Psoas muscle (tissue), 8 donors: ENCODE data around the gene CACNA1B. TPM values are rescaled to one million over a fixed set of nuclear protein-coding genes. Genes with fewer than 3 reads are reported as not detected.

Experiments
- ATAC-seq, 4 donors: fragments of 200-7000 bp; cut with Tn5 transposase; one replicate each; pipeline ENCODE4 v1.9.1; 2020; ENCODE audit warnings: moderate library complexity in 3 of 4, mild to moderate bottlenecking in 2 of 4
- DNase-seq, 2 donors: peaks; one replicate each; pipeline ENCODE4 v3.0.0-alpha.2; 2020
- H3K27ac ChIP-seq: fragments of 200-600 bp; one replicate; pipeline ENCODE4 v1.8.0; 2022
- H3K27me3 ChIP-seq, 3 donors: fragments of 200-600 bp in 1 of 3; one replicate each; pipeline versions ENCODE4 v1.6.1 to v1.8.0; 2013 to 2022; ENCODE audit warnings: low read length in 2 of 3, mild to moderate bottlenecking in 2 of 3, moderate library complexity in 1 of 3; ENCODE audit not compliant: insufficient read depth in 3 of 3
- H3K36me3 ChIP-seq, 2 donors: fragments of 200-600 bp in 1 of 2; one replicate each; pipeline versions ENCODE4 v1.6.1 to v1.8.0; 2013 to 2022; ENCODE audit warnings: low read depth in 1 of 2, mild to moderate bottlenecking in 1 of 2, moderate library complexity in 1 of 2; ENCODE audit not compliant: insufficient read depth in 1 of 2
- H3K4me1 ChIP-seq: fragments of 200-600 bp; one replicate; pipeline ENCODE4 v1.8.0; 2022
- H3K4me3 ChIP-seq: fragments of 200-600 bp; one replicate; pipeline ENCODE4 v1.8.0; 2022; ENCODE audit warnings: mild to moderate bottlenecking
- H3K9me3 ChIP-seq: fragments of 200-600 bp; one replicate; pipeline ENCODE4 v1.8.0; 2022
- CTCF ChIP-seq: fragments of 200-600 bp; IDR thresholded peaks from one replicate; pipeline ENCODE4 v1.8.0; 2022; ENCODE audit warnings: antibody characterized with exemption
- WGBS, 3 donors: extraction: QIAGEN DNeasy Blood & Tissue Kit; methylation state at CpG; one replicate each; pipeline versions ENCODE4 v1.1.6 to v1.1.7; 2013; 5-methylcytosine and 5-hydroxymethylcytosine counted together
- intact Hi-C, 2 donors: fragments of 100-400 bp; cut with DNase I; formaldehyde crosslinking; loops; one replicate each; pipeline versions ENCODE4 v1.11.0 to v1.14.2; 2022
- polyA plus RNA-seq, 3 donors: library from polyadenylated mRNA; stranded (reverse); fragments of 200-250 nt; gene quantifications; one replicate each; pipeline ENCODE4 v1.2.3, GENCODE V29; 2013
- total RNA-seq, 4 donors: library from RNA; stranded (reverse); fragmentation: NEBNext Ultra II Directional in 2 of 4; extraction: Animal tissue kit (Norgen Biotek cat#: 25700) in 2 of 4; gene quantifications; one replicate each; pipeline versions ENCODE4 v1.2.1 to v1.2.4, GENCODE V29; 2021 to 2023
- donor health status: healthy with polysubstance abuse.
- donor health status: DM: no; HTN: no; CAD: no; lungs with moderate emphysema.
- donor health status: Bipolar disorder and iron deficiency.
- donor health status: healthy.
- donor health status: DM: yes; HTN: yes; CAD: no.
- donor health status: DM: no; HTN: no; CAD: no.
- donor health status: DM: no; HTN: no; CAD: no.
- donor health status: DM: yes; HTN: yes; CAD: no.

CACNA1B gene
- total and polyA plus RNA-seq, 7 donors, result 0.01 to 0.02 TPM; not detected in 5

GRCh38 chr9:137843355-137843754, 34.2 kb upstream of the CACNA1B start:
- no peak overlapping the region for H3K4me3 ChIP-seq
- no peaks in the 10 kb centered on the region for H3K4me1 ChIP-seq
- H3K27ac ChIP-seq, result no peak overlapping the region
- DNase-seq (no peak), ATAC-seq (no peak)
- intact Hi-C loops, result no loop called here
- no peaks in the 10 kb centered on the region for H3K9me3 ChIP-seq
- H3K36me3 ChIP-seq, result no peaks in the 10 kb centered on the region
- WGBS, 3 donors, result 90 to 91% (median 91%) methylated on average over 9 of the region's 9 CpGs
- H3K27me3 ChIP-seq, result no peaks in the 10 kb centered on the region
- TF ChIP-seq CTCF, result no peak

- Histone ChIP-seq H3K36me3 (no peaks in the 10 kb centered on the region), H3K4me3 (no peak overlapping the region), H3K4me1 (no peaks in the 10 kb centered on the region), H3K27me3 (no peaks in the 10 kb centered on the region), H3K27ac (no peak overlapping the region), H3K9me3 (peaks cover 24% of the 10 kb centered on the region)
- no peak for TF ChIP-seq CTCF
- ATAC-seq (no peak), DNase-seq (no peak)
- WGBS, 3 donors, result 58 to 67% (median 66%) methylated on average over 5 of the region's 5 CpGs
- intact Hi-C loops, result no loop called here
Observed at GRCh38 chr9:137851516-137852267, 25.9 kb upstream of the CACNA1B start.

- 97% methylated on average over 1 of the region's 1 CpG for WGBS, 3 donors
- no peak overlapping the region for H3K4me3 ChIP-seq
- ATAC-seq (no peak), DNase-seq (no peak)
- H3K9me3 ChIP-seq, result peaks cover 24% of the 10 kb centered on the region
- no peaks in the 10 kb centered on the region for H3K27me3 ChIP-seq
- no peaks in the 10 kb centered on the region for H3K36me3 ChIP-seq
- H3K4me1 ChIP-seq, result no peaks in the 10 kb centered on the region
- H3K27ac ChIP-seq, result no peak overlapping the region
- intact Hi-C loops, result no loop called here
- no peak for TF ChIP-seq CTCF
Observed at GRCh38 chr9:137853392-137853995, 24.1 kb upstream of the CACNA1B start.

- intact Hi-C loops, result no loop called here
- Histone ChIP-seq H3K36me3 (no peaks in the 10 kb centered on the region), H3K9me3 (peaks cover 13% of the 10 kb centered on the region), H3K27ac (no peak overlapping the region), H3K27me3 (no peaks in the 10 kb centered on the region), H3K4me3 (no peak overlapping the region), H3K4me1 (no peaks in the 10 kb centered on the region)
- ATAC-seq, result no peak
- 36 to 100% (median 100%) methylated on average over 1 of the region's 1 CpG for WGBS, 3 donors
- TF ChIP-seq CTCF, result no peak
- no peak for DNase-seq
Observed at GRCh38 chr9:137860361-137860760, 17.2 kb upstream of the CACNA1B start.
